ENCODE results near the gene CADPS2.

CADPS2 gene

DNA sequence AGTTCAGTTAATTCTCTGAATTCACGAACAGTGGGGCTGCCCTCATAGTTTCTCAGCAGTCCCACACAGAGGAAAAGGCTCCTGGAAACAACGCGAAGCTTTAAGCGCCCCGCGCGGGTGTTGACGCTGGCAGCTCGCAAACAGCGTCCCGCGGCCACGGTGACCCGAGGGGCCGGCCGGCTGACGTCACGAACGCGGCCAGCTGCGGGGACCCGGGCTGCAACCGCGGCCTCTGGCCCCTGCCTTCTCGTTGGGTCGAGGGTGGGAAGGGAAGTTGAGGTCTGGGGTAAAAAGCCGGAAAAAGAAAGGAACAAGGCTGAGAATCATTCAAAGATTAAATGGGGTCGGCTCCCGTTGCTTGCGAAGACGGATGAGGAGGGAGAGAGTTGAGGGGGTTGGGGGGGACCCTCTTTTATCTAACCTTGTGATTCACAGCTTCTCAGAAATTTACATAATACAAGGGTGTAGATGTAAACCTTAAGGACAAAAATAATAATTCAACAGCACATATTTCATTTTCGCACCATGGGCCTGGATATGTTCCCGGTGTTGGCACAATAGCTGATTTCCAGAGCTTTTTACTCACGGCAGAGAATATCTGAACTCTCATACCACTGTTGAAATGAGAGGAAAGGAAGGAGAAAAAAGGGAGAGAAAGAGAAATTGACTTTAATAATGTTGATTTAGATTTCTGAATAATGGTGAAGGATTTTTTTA lies 574.4 kb downstream of the CADPS2 start:
- no peaks in the 10 kb centered on the region for H3F3A ChIP-seq (ENCODE audit: insufficient read depth, low read length)
- no peaks in the 10 kb centered on the region for H3K9me3 ChIP-seq (ENCODE audit: low read length)
- H3K27me3 ChIP-seq (ENCODE audit: insufficient read depth, low read length) = no peaks in the 10 kb centered on the region
- no peak overlapping the region for H2AFZ ChIP-seq (ENCODE audit: low read length)
- no peaks in the 10 kb centered on the region for H3K4me1 ChIP-seq (ENCODE audit: insufficient read depth, low read length, severe bottlenecking)
- no peak overlapping the region for H3K9ac ChIP-seq (ENCODE audit: low read length)
- H3K79me2 ChIP-seq (ENCODE audit: insufficient read depth, low read length) = no peaks in the 10 kb centered on the region
- no peak overlapping the region for H3K4me3 ChIP-seq (ENCODE audit: low read depth, low read length, poor library complexity, severe bottlenecking)
- H3K9me2 ChIP-seq (ENCODE audit: low read depth, low read length) = no peaks in the 10 kb centered on the region
- TF ChIP-seq, protein P1, sequence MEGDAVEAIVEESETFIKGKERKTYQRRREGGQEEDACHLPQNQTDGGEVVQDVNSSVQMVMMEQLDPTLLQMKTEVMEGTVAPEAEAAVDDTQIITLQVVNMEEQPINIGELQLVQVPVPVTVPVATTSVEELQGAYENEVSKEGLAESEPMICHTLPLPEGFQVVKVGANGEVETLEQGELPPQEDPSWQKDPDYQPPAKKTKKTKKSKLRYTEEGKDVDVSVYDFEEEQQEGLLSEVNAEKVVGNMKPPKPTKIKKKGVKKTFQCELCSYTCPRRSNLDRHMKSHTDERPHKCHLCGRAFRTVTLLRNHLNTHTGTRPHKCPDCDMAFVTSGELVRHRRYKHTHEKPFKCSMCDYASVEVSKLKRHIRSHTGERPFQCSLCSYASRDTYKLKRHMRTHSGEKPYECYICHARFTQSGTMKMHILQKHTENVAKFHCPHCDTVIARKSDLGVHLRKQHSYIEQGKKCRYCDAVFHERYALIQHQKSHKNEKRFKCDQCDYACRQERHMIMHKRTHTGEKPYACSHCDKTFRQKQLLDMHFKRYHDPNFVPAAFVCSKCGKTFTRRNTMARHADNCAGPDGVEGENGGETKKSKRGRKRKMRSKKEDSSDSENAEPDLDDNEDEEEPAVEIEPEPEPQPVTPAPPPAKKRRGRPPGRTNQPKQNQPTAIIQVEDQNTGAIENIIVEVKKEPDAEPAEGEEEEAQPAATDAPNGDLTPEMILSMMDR (IDR thresholded peaks at IDR 0.05; ENCODE audit: low read length) = no peak
- TF ChIP-seq EZH2 (IDR thresholded peaks at IDR 0.05; ENCODE audit: borderline replicate concordance, low read length) = no peak
- H3K4me2 ChIP-seq (ENCODE audit: low read length) = no peak overlapping the region
- no peaks in the 10 kb centered on the region for H4K20me1 ChIP-seq (ENCODE audit: insufficient read depth, low read length)
- H3K36me3 ChIP-seq (ENCODE audit: insufficient read depth, low read length) = no peaks in the 10 kb centered on the region
- no peak overlapping the region for H3K27ac ChIP-seq (ENCODE audit: low read depth, low read length, poor library complexity, severe bottlenecking)

- Histone ChIP-seq H3K79me2 (ENCODE audit: insufficient read depth, low read length) (no peaks in the 10 kb centered on the region), H3K9me3 (ENCODE audit: low read length) (no peaks in the 10 kb centered on the region), H3K27me3 (ENCODE audit: insufficient read depth, low read length) (no peaks in the 10 kb centered on the region), H3K4me3 (ENCODE audit: low read depth, low read length, poor library complexity, severe bottlenecking) (no peak overlapping the region), H3K9me2 (ENCODE audit: low read depth, low read length) (no peaks in the 10 kb centered on the region), H3K27ac (ENCODE audit: low read depth, low read length, poor library complexity, severe bottlenecking) (no peak overlapping the region), H3F3A (ENCODE audit: insufficient read depth, low read length) (no peaks in the 10 kb centered on the region), H3K4me1 (ENCODE audit: insufficient read depth, low read length, severe bottlenecking) (no peaks in the 10 kb centered on the region), H3K9ac (ENCODE audit: low read length) (no peak overlapping the region), H4K20me1 (ENCODE audit: insufficient read depth, low read length) (no peaks in the 10 kb centered on the region), H3K4me2 (ENCODE audit: low read length) (no peak overlapping the region), H3K36me3 (ENCODE audit: insufficient read depth, low read length) (no peaks in the 10 kb centered on the region), H2AFZ (ENCODE audit: low read length) (no peak overlapping the region)
- TF ChIP-seq EZH2 (IDR thresholded peaks at IDR 0.05; ENCODE audit: borderline replicate concordance, low read length) = no peak
- TF ChIP-seq, protein P1 (IDR thresholded peaks at IDR 0.05; ENCODE audit: low read length) = no peak
Measured at GRCh38 chr7:122311050-122311700, 575.1 kb downstream of the CADPS2 start.

- no peak overlapping the region for H2AFZ ChIP-seq (ENCODE audit: low read length)
- no peaks in the 10 kb centered on the region for H3K4me1 ChIP-seq (ENCODE audit: insufficient read depth, low read length, severe bottlenecking)
- no peaks in the 10 kb centered on the region for H3K27me3 ChIP-seq (ENCODE audit: insufficient read depth, low read length)
Measured at GRCh38 chr7:122310119-122311021, 575.9 kb downstream of the CADPS2 start.

More at GRCh38 chr7:122310119-122311021, 575.9 kb downstream of the CADPS2 start:
- Histone ChIP-seq H3K4me2 (ENCODE audit: low read length) (no peak overlapping the region), H3K36me3 (ENCODE audit: insufficient read depth, low read length) (no peaks in the 10 kb centered on the region), H3K4me3 (ENCODE audit: low read depth, low read length, poor library complexity, severe bottlenecking) (no peak overlapping the region), H3K79me2 (ENCODE audit: insufficient read depth, low read length) (no peaks in the 10 kb centered on the region), H3K27ac (ENCODE audit: low read depth, low read length, poor library complexity, severe bottlenecking) (no peak overlapping the region), H3K9me3 (ENCODE audit: low read length) (no peaks in the 10 kb centered on the region), H4K20me1 (ENCODE audit: insufficient read depth, low read length) (no peaks in the 10 kb centered on the region), H3K9ac (ENCODE audit: low read length) (no peak overlapping the region), H3K9me2 (ENCODE audit: low read depth, low read length) (no peaks in the 10 kb centered on the region), H3F3A (ENCODE audit: insufficient read depth, low read length) (no peaks in the 10 kb centered on the region)
- TF ChIP-seq, protein P1 (IDR thresholded peaks at IDR 0.05; ENCODE audit: low read length) = no peak
- no peak for TF ChIP-seq EZH2 (IDR thresholded peaks at IDR 0.05; ENCODE audit: borderline replicate concordance, low read length)
